H9 (cell line): Measurements from ENCODE around the gene ALOX5AP. TPM values are rescaled to one million over a fixed set of nuclear protein-coding genes. Genes with fewer than 3 reads are reported as not detected.

Experiments used
- DNase-seq: peaks from one replicate; pipeline ENCODE4 v3.0.0-alpha.2; 2017
- H2AFZ ChIP-seq: one replicate; pipeline ENCODE4 v1.6.1; 2013; ENCODE audit warnings: mild to moderate bottlenecking, low read length, control low read depth, moderate library complexity
- H2AK5ac ChIP-seq: 2 replicates; pipeline ENCODE4 v1.6.1; 2013; ENCODE audit warnings: low read length, control low read depth, mixed read lengths; ENCODE audit not compliant: insufficient read length
- H2BK120ac ChIP-seq: one replicate; pipeline ENCODE4 v1.6.1; 2013; ENCODE audit warnings: low read depth, mild to moderate bottlenecking, low read length, control low read depth, inconsistent platforms; ENCODE audit not compliant: poor library complexity, severe bottlenecking
- H2BK12ac ChIP-seq: 2 replicates; pipeline ENCODE4 v1.6.1; 2013; ENCODE audit warnings: low read length, control low read depth, mixed read lengths, low read depth; ENCODE audit not compliant: insufficient read length
- H2BK15ac ChIP-seq: 2 replicates; pipeline ENCODE4 v1.6.1; 2013; ENCODE audit warnings: low read depth, low read length, control low read depth
- H2BK20ac ChIP-seq: one replicate; pipeline ENCODE4 v1.6.1; 2013; ENCODE audit warnings: low read depth, mild to moderate bottlenecking, low read length, control low read depth, inconsistent platforms; ENCODE audit not compliant: poor library complexity, severe bottlenecking
- H2BK5ac ChIP-seq: 2 replicates; pipeline ENCODE4 v1.6.1; 2013; ENCODE audit warnings: low read length, control low read depth, mixed read lengths; ENCODE audit not compliant: insufficient read length
- H3K14ac ChIP-seq: 2 replicates; pipeline ENCODE4 v1.6.1; 2013; ENCODE audit warnings: low read length, control low read depth; ENCODE audit not compliant: insufficient read depth
- H3K18ac ChIP-seq: 2 replicates; pipeline ENCODE4 v1.6.1; 2013; ENCODE audit warnings: low read depth, mild to moderate bottlenecking, mixed read lengths, low read length, control low read depth; ENCODE audit not compliant: insufficient read length
- H3K23ac ChIP-seq: 2 replicates; pipeline ENCODE4 v1.6.1; 2013; ENCODE audit warnings: low read length, control low read depth, mixed read lengths, low read depth; ENCODE audit not compliant: insufficient read length
- H3K23me2 ChIP-seq: 2 replicates; pipeline ENCODE4 v1.6.1; 2013; ENCODE audit warnings: low read depth, mild to moderate bottlenecking, mixed read lengths, low read length, control low read depth; ENCODE audit not compliant: insufficient read length, poor library complexity, severe bottlenecking
- H3K27ac ChIP-seq: 2 replicates; pipeline ENCODE4 v1.5.1; 2013; ENCODE audit warnings: low read length, control low read depth, mixed read lengths, low read depth; ENCODE audit not compliant: insufficient read length
- H3K27me3 ChIP-seq: 2 replicates; pipeline ENCODE4 v1.6.1; 2013; ENCODE audit warnings: low read length, control low read depth, inconsistent platforms; ENCODE audit not compliant: insufficient read depth
- H3K4ac ChIP-seq: 2 replicates; pipeline ENCODE4 v1.6.1; 2013; ENCODE audit warnings: low read depth, mild to moderate bottlenecking, control low read depth, inconsistent platforms, low read length, moderate library complexity
- H3K4me1 ChIP-seq: 2 replicates; pipeline ENCODE4 v1.6.1; 2013; ENCODE audit warnings: low read length, control low read depth, inconsistent platforms; ENCODE audit not compliant: insufficient read depth
- H3K4me2 ChIP-seq: 2 replicates; pipeline ENCODE4 v1.6.1; 2013; ENCODE audit warnings: low read length, control low read depth, mixed read lengths; ENCODE audit not compliant: insufficient read length, insufficient read depth
- H3K56ac ChIP-seq: 2 replicates; pipeline ENCODE4 v1.6.1; 2013; ENCODE audit warnings: low read depth, mild to moderate bottlenecking, mixed read lengths, low read length, control low read depth; ENCODE audit not compliant: insufficient read length
- H3K79me1 ChIP-seq: 2 replicates; pipeline ENCODE4 v1.6.1; 2013; ENCODE audit warnings: low read depth, mild to moderate bottlenecking, moderate library complexity, low read length, control low read depth, inconsistent platforms; ENCODE audit not compliant: insufficient read depth, poor library complexity, severe bottlenecking
- H3K79me2 ChIP-seq: 2 replicates; pipeline ENCODE4 v1.6.1; 2013; ENCODE audit warnings: low read length, control low read depth, inconsistent platforms; ENCODE audit not compliant: insufficient read depth
- H3K9ac ChIP-seq: 2 replicates; pipeline ENCODE4 v1.6.1; 2013; ENCODE audit warnings: low read length, control low read depth, mixed read lengths; ENCODE audit not compliant: insufficient read length; ENCODE audit errors: extremely low read depth
- H3K9me3 ChIP-seq: one replicate; pipeline ENCODE4 v1.6.1; 2013; ENCODE audit warnings: low read depth, low read length, inconsistent platforms; ENCODE audit not compliant: control insufficient read depth
- H3T11ph ChIP-seq: one replicate; pipeline ENCODE4 v1.6.1; 2013; ENCODE audit warnings: mild to moderate bottlenecking, low read length, control low read depth, inconsistent platforms
- H4K20me1 ChIP-seq: one replicate; pipeline ENCODE4 v1.6.1; 2013; ENCODE audit not compliant: control insufficient read depth, insufficient read length, insufficient read depth
- H4K5ac ChIP-seq: 2 replicates; pipeline ENCODE4 v1.6.1; 2013; ENCODE audit warnings: low read depth, mild to moderate bottlenecking, mixed read lengths, low read length, control low read depth; ENCODE audit not compliant: insufficient read length
- H4K8ac ChIP-seq: replicated peaks from 2 replicates; pipeline ENCODE4 v1.6.1; 2013; ENCODE audit warnings: low read length, control low read depth, mixed read lengths, low read depth; ENCODE audit not compliant: insufficient read length
- H4K91ac ChIP-seq: 2 replicates; pipeline ENCODE4 v1.6.1; 2013; ENCODE audit warnings: low read depth, mild to moderate bottlenecking, moderate library complexity, mixed read lengths, low read length, control low read depth; ENCODE audit not compliant: insufficient read length
- H3K27ac Mint-ChIP-seq, 3 experiments: 2 replicates in 2 of 3; 3 replicates in 1 of 3; pipeline ENCODE4 v1.8.0; 2020 to 2021; ENCODE audit warnings: mixed read lengths in 3 of 3, mild to moderate bottlenecking in 1 of 3, moderate library complexity in 1 of 3
- H3K27me3 Mint-ChIP-seq: 2 replicates; pipeline ENCODE4 v1.8.0; 2021; ENCODE audit warnings: low read depth, mild to moderate bottlenecking, moderate library complexity, mixed read lengths
- H3K36me3 Mint-ChIP-seq, 3 experiments: 2 replicates in 2 of 3; 3 replicates in 1 of 3; pipeline ENCODE4 v1.8.0; 2020 to 2021; ENCODE audit warnings: low read depth in 3 of 3, mixed read lengths in 3 of 3; ENCODE audit not compliant: insufficient read depth in 1 of 3
- H3K4me1 Mint-ChIP-seq, 2 experiments: 2 replicates each; pipeline ENCODE4 v1.8.0; 2020; ENCODE audit warnings: mixed read lengths in 2 of 2
- H3K4me3 Mint-ChIP-seq, 2 experiments: 2 replicates in 1 of 2; 3 replicates in 1 of 2; pipeline ENCODE4 v1.8.0; 2020 to 2021; ENCODE audit warnings: mild to moderate bottlenecking in 2 of 2, mixed read lengths in 2 of 2, moderate library complexity in 1 of 2
- H3K9me3 Mint-ChIP-seq, 2 experiments: 2 replicates in 1 of 2; 3 replicates in 1 of 2; pipeline ENCODE4 v1.8.0; 2020; ENCODE audit warnings: mild to moderate bottlenecking in 2 of 2, mixed read lengths in 2 of 2, moderate library complexity in 1 of 2
- WGBS: extraction: QIAGEN DNeasy Blood & Tissue Kit; methylation state at CpG from one replicate; pipeline ENCODE4 v1.1.7; 2013; ENCODE audit warnings: missing lambda C conversion rate, low lambda C conversion rate, mixed read lengths; ENCODE audit not compliant: insufficient read length; ENCODE audit errors: extremely low coverage; 5-methylcytosine and 5-hydroxymethylcytosine counted together
- total RNA-seq: library from RNA; stranded (reverse); gene quantifications from 2 replicates; pipeline ENCODE4 v1.2.1, GENCODE V29; 2021
- TF ChIP-seq, protein P1 (sequence below): fragments of 200-600 bp; sonication (generic); conservative IDR thresholded peaks from 3 replicates; pipeline ENCODE4 v1.8.0; 2021; ENCODE audit warnings: antibody characterized with exemption, mild to moderate bottlenecking

ALOX5AP gene
- total RNA-seq, 1 experiment from 2014 or later: not detected

DNA sequence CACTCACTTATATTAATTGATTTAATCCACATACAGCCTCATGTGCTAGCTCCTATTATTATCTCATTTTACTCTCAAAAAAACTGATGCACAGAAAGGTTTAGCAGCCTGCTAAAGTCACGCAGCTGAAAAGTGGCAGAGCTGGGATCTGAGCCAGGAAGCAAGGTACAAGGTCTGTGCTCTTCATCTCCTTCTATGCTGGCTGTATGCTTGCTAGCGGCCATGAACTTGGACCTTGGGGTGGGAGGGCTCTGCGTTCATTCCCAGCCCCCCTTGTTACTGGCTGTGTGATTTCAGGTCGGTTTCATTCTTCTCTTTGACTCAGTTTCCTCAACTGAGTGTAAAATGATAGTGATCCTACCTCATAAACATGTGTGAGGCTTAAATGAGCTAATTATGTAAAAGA lies 69.8 kb downstream of the ALOX5AP start:
- H3K27me3 Mint-ChIP-seq: peaks cover 13% of the 10 kb centered on the region
- no peak overlapping the region for H3K4ac ChIP-seq
- no peak overlapping the region for H2AK5ac ChIP-seq
- no peaks in the 10 kb centered on the region for H3K79me1 ChIP-seq
- H3K36me3 Mint-ChIP-seq: no peaks in the 10 kb centered on the region
- no peaks in the 10 kb centered on the region for H3K79me2 ChIP-seq
- no peak overlapping the region for H3K23ac ChIP-seq
- no peak overlapping the region for H3K4me3 Mint-ChIP-seq
- H2AFZ ChIP-seq: no peak overlapping the region
- H3K18ac ChIP-seq: no peak overlapping the region
- H3K27ac ChIP-seq: no peak overlapping the region
- no peaks in the 10 kb centered on the region for H4K20me1 ChIP-seq
- H3K56ac ChIP-seq: no peak overlapping the region
- no peak overlapping the region for H2BK20ac ChIP-seq
- TF ChIP-seq, protein P1, sequence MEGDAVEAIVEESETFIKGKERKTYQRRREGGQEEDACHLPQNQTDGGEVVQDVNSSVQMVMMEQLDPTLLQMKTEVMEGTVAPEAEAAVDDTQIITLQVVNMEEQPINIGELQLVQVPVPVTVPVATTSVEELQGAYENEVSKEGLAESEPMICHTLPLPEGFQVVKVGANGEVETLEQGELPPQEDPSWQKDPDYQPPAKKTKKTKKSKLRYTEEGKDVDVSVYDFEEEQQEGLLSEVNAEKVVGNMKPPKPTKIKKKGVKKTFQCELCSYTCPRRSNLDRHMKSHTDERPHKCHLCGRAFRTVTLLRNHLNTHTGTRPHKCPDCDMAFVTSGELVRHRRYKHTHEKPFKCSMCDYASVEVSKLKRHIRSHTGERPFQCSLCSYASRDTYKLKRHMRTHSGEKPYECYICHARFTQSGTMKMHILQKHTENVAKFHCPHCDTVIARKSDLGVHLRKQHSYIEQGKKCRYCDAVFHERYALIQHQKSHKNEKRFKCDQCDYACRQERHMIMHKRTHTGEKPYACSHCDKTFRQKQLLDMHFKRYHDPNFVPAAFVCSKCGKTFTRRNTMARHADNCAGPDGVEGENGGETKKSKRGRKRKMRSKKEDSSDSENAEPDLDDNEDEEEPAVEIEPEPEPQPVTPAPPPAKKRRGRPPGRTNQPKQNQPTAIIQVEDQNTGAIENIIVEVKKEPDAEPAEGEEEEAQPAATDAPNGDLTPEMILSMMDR: no peak
- no peak for DNase-seq
- H3T11ph ChIP-seq: no peak overlapping the region
- H3K9ac ChIP-seq: no peak overlapping the region
- no peak overlapping the region for H2BK120ac ChIP-seq
- H3K9me3 ChIP-seq: no peaks in the 10 kb centered on the region
- no peak overlapping the region for H3K27ac Mint-ChIP-seq
- H3K4me1 Mint-ChIP-seq: peaks cover 4 to 7% of the 10 kb centered on the region in 2 experiments; a peak in 2 of 4 replicates
- no peak overlapping the region for H3K14ac ChIP-seq
- no peak overlapping the region for H2BK12ac ChIP-seq
- H2BK5ac ChIP-seq: no peak overlapping the region
- H3K27me3 ChIP-seq: no peaks in the 10 kb centered on the region
- no peak overlapping the region for H4K5ac ChIP-seq
- no peak overlapping the region for H2BK15ac ChIP-seq
- H3K4me2 ChIP-seq: no peak overlapping the region
- no peaks in the 10 kb centered on the region for H3K23me2 ChIP-seq
- WGBS: no CpG with 5 or more reads among the region's 4 CpGs
- no peaks in the 10 kb centered on the region; a peak in 1 of 5 replicates for H3K9me3 Mint-ChIP-seq
- H4K8ac ChIP-seq: no peak overlapping the region
- H4K91ac ChIP-seq: no peak overlapping the region
- no peaks in the 10 kb centered on the region; the same call in 1 of the 2 replicates for H3K4me1 ChIP-seq
